HL-60 (cell line): ENCODE results near the gene SGSM1.

ENCODE experiments used
- GABPA ChIP-seq: IDR thresholded peaks from 2 replicates; pipeline ENCODE4 v1.6.1; 2012; ENCODE audit warnings: low read depth
- TF ChIP-seq, protein P1 (sequence below): IDR thresholded peaks from one replicate; pipeline ENCODE4 v1.5.1; 2011; ENCODE audit warnings: low read length, control low read depth, inconsistent platforms; ENCODE audit not compliant: insufficient read depth

DNA sequence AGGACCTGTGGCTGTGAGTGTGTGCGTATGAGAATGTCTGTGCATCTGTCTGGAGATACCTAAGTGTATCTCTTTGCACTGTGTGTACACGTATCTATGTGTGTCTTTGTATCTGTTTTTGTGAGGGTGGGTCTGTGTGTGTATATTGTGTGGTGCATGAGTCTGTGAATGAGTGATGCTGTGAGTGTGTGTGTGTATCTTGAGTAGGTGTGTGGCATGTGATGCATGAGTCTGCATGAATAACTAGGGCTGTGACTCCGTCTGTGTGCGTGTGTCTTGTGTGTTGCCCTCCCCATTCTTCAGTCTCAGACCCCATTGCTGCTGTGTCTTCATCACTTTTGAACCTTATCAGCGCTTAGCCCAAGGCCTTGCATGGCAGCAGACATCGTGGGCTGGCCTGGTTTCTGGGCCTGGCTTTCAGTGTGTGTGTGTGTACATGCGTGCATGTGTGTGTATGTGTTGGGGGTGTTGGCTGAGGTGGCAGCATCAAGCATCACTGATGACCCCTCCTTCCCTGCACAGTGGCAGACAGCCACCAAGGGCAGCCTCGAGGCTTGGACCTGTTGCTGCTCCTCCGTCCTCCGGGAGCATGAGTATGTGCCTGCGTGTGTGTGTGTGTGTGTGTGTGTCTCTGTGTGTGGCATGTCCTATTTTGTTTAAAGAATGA is 1.4 kb downstream of the SGSM1 start:
- TF ChIP-seq, protein P1, sequence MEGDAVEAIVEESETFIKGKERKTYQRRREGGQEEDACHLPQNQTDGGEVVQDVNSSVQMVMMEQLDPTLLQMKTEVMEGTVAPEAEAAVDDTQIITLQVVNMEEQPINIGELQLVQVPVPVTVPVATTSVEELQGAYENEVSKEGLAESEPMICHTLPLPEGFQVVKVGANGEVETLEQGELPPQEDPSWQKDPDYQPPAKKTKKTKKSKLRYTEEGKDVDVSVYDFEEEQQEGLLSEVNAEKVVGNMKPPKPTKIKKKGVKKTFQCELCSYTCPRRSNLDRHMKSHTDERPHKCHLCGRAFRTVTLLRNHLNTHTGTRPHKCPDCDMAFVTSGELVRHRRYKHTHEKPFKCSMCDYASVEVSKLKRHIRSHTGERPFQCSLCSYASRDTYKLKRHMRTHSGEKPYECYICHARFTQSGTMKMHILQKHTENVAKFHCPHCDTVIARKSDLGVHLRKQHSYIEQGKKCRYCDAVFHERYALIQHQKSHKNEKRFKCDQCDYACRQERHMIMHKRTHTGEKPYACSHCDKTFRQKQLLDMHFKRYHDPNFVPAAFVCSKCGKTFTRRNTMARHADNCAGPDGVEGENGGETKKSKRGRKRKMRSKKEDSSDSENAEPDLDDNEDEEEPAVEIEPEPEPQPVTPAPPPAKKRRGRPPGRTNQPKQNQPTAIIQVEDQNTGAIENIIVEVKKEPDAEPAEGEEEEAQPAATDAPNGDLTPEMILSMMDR = no peak
- TF ChIP-seq GABPA = no peak
